HepG2 (cell line): ENCODE results near the gene CDK17. TPM values are rescaled to one million over a fixed set of nuclear protein-coding genes. Genes with fewer than 3 reads are reported as not detected.
A peak's percentile ranks its signal among the peaks of the same experiment; 100 is the strongest.

ENCODE experiments used
- AHDC1 ChIP-seq: sonication (generic); formaldehyde crosslinking; IDR thresholded peaks from 2 replicates; pipeline ENCODE4 v1.5.1; 2020; ENCODE audit warnings: mild to moderate bottlenecking, missing genetic modification reagents, borderline replicate concordance
- ARID5B ChIP-seq: IDR thresholded peaks from 2 replicates; pipeline ENCODE4 v1.4.0; 2020; ENCODE audit warnings: mild to moderate bottlenecking, missing genetic modification reagents
- ATF1 ChIP-seq: IDR thresholded peaks from 2 replicates; pipeline ENCODE4 v1.6.1; 2016; ENCODE audit warnings: mild to moderate bottlenecking, control low read depth
- FOSL2 ChIP-seq: sonication (generic); formaldehyde crosslinking; IDR thresholded peaks from 2 replicates; pipeline ENCODE4 v1.4.0; 2020; ENCODE audit warnings: missing genetic modification reagents
- FOXA1 ChIP-seq, 2 experiments: fragments of 450-650 bp in 1 of 2; sonication (generic) in 1 of 2; formaldehyde crosslinking in 1 of 2; IDR thresholded peaks; 2 replicates each; pipeline versions ENCODE4 v1.4.0 to v1.6.1; 2016 to 2020; ENCODE audit warnings: missing genetic modification reagents in 1 of 2
- FOXP1 ChIP-seq, 2 experiments: fragments of 450-650 bp in 1 of 2; IDR thresholded peaks; 2 replicates each; pipeline ENCODE4 v1.6.1; 2017 to 2018; ENCODE audit warnings: antibody characterized with exemption in 1 of 2
- HDAC2 ChIP-seq: sonication (generic); formaldehyde crosslinking; IDR thresholded peaks from 2 replicates; pipeline ENCODE4 v1.4.0; 2020; ENCODE audit warnings: missing genetic modification reagents
- MED1 ChIP-seq: sonication (generic); formaldehyde crosslinking; IDR thresholded peaks from 2 replicates; pipeline ENCODE4 v1.4.0; 2020; ENCODE audit warnings: missing genetic modification reagents
- MXD4 ChIP-seq: IDR thresholded peaks from 2 replicates; pipeline ENCODE4 v1.6.1; 2016; ENCODE audit warnings: mild to moderate bottlenecking, missing biosample characterization, missing genetic modification reagents
- RARA ChIP-seq: IDR thresholded peaks from 2 replicates; pipeline ENCODE4 v1.6.1; 2016; ENCODE audit warnings: missing genetic modification reagents, missing compliant biosample characterization
- RBM39 ChIP-seq: fragments of 200-400 bp; formaldehyde crosslinking; IDR thresholded peaks from one replicate; pipeline ENCODE4 v1.6.1; 2018; ENCODE audit warnings: antibody characterized with exemption, mild to moderate bottlenecking, low read depth, low read length; ENCODE audit not compliant: poor library complexity, severe bottlenecking
- SOX13 ChIP-seq, 3 experiments: fragments of 450-650 bp in 1 of 3; sonication (generic) in 1 of 3; formaldehyde crosslinking in 1 of 3; IDR thresholded peaks in 2 of 3; conservative IDR thresholded peaks in 1 of 3; 2 replicates each; pipeline versions ENCODE4 v1.5.0 to v1.6.1; 2016 to 2020; ENCODE audit warnings: antibody characterized with exemption in 1 of 3, mild to moderate bottlenecking in 1 of 3, missing compliant biosample characterization in 1 of 3, missing genetic modification reagents in 1 of 3, moderate library complexity in 1 of 3
- TFAP4 ChIP-seq: sonication (generic); IDR thresholded peaks from 2 replicates; pipeline ENCODE4 v1.6.1; 2016; ENCODE audit warnings: low read depth, borderline replicate concordance
- ZMYM4 ChIP-seq: sonication (generic); formaldehyde crosslinking; IDR thresholded peaks from 2 replicates; pipeline ENCODE4 v1.8.1; 2023; ENCODE audit warnings: mild to moderate bottlenecking, missing genetic modification reagents
- ZNF430 ChIP-seq: sonication (generic); formaldehyde crosslinking; IDR thresholded peaks from 2 replicates; pipeline ENCODE4 v1.9.0; 2021; ENCODE audit warnings: mild to moderate bottlenecking, missing genetic modification reagents
- ZNF703 ChIP-seq: sonication (generic); formaldehyde crosslinking; IDR thresholded peaks from 2 replicates; pipeline ENCODE4 v1.5.1; 2020; ENCODE audit warnings: missing genetic modification reagents, mild to moderate bottlenecking, moderate library complexity, borderline replicate concordance
- ZSCAN31 ChIP-seq: sonication (generic); formaldehyde crosslinking; IDR thresholded peaks from 2 replicates; pipeline ENCODE4 v1.5.0; 2020; ENCODE audit warnings: low read depth, mild to moderate bottlenecking, missing genetic modification reagents
- polyA plus RNA-seq, 8 experiments: library from polyadenylated mRNA; depleted of rRNA in 3 of 8; stranded (reverse) in 7 of 8; unstranded in 1 of 8; fragments of >200 nt; fragmentation: Illumina TruSeq in 4 of 8; extraction: Trizol in 4 of 8; gene quantifications; 2 replicates each; pipeline versions ENCODE4 v1.2.1 to v1.2.3, GENCODE V29; 2011 to 2016; ENCODE audit warnings: low read depth in 4 of 8, missing spikeins in 1 of 8, mixed read lengths in 1 of 8; ENCODE audit not compliant: insufficient read depth in 1 of 8
- total RNA-seq, 5 experiments: library from RNA; depleted of rRNA; stranded (reverse); fragments of >200 nt; fragmentation: Illumina TruSeq; extraction: Trizol; gene quantifications; 2 replicates each; pipeline ENCODE4 v1.2.3, GENCODE V29; 2016; ENCODE audit warnings: low read depth in 1 of 5

CDK17 gene
- total and polyA plus RNA-seq, 2 of the 13 experiments (the other 11 are each of a cell fraction or from before 2014, with no cell fraction given) = 9.9 to 22.3 TPM

GRCh38 chr12:96257550-96258103 lies 142.6 kb downstream of the CDK17 start (continued):
- peak; percentile 70 for TF ChIP-seq ARID5B (CRISPR knock-in tag)
- 0 out of 2 replicates have a peak, but pooled peaks have one; percentile 33 for TF ChIP-seq ATF1
- no peak for TF ChIP-seq ZNF703 (CRISPR knock-in tag)
- peak; percentile 18; the same call in 1 of the 2 replicates for TF ChIP-seq FOSL2 (CRISPR knock-in tag)
- 0 out of 2 replicates have a peak, but pooled peaks have one; percentile 25 for TF ChIP-seq ZSCAN31 (CRISPR knock-in tag)
- peak; percentile 56; the same call in 1 of the 2 replicates for TF ChIP-seq AHDC1
- TF ChIP-seq SOX13 (IDR thresholded peaks at IDR 0.05) = no peak
- peak in 1 of 2 experiments; percentile 42; a peak in 1 of 4 replicates for TF ChIP-seq SOX13 (CRISPR knock-in tag; conservative IDR thresholded peaks at IDR 0.05 in 1 of 2, IDR thresholded peaks at IDR 0.05 in 1 of 2)
- TF ChIP-seq TFAP4 = peak; percentile 69; the same call in 1 of the 2 replicates
- no peak for TF ChIP-seq FOXA1 (IDR thresholded peaks at IDR 0.05)
- peak; percentile 19; the same call in 1 of the 2 replicates for TF ChIP-seq FOXA1 (CRISPR knock-in tag; IDR thresholded peaks at IDR 0.05)
- TF ChIP-seq FOXP1 (IDR thresholded peaks at IDR 0.05) = no peak
- peak; percentile 43; the same call in 1 of the 2 replicates for TF ChIP-seq FOXP1 (CRISPR knock-in tag; IDR thresholded peaks at IDR 0.05)
- TF ChIP-seq MXD4 (CRISPR knock-in tag) = 0 out of 2 replicates have a peak, but pooled peaks have one; percentile 25
- TF ChIP-seq HDAC2 (CRISPR knock-in tag) = peak; percentile 55; the same call in 1 of the 2 replicates
- no peak for TF ChIP-seq ZNF430 (CRISPR knock-in tag)
- TF ChIP-seq RBM39 = no peak
- TF ChIP-seq RARA = 0 out of 2 replicates have a peak, but pooled peaks have one; percentile 8
- peak; percentile 60; the same call in 1 of the 2 replicates for TF ChIP-seq ZMYM4 (CRISPR knock-in tag)
- TF ChIP-seq MED1 (CRISPR knock-in tag) = peak; percentile 59
